ENCODE measurements around the gene IFT27. TPM values are rescaled to one million over a fixed set of nuclear protein-coding genes. Genes with fewer than 3 reads are reported as not detected.

Gene IFT27
- total and polyA plus RNA-seq, 2 experiments from 2014 or later, result 28.5 to 63.5 TPM

- TF ChIP-seq ZNF462 (CRISPR knock-in tag; IDR thresholded peaks at IDR 0.05) (no peak), CREB1 (CRISPR knock-in tag; IDR thresholded peaks at IDR 0.05; ENCODE audit: low read depth) (no peak), EZH2 (IDR thresholded peaks at IDR 0.05; ENCODE audit: low read depth, unreplicated experiment) (no peak), NANOG (IDR thresholded peaks at IDR 0.05; ENCODE audit: borderline replicate concordance) (no peak), EZH2phosphoT487 (IDR thresholded peaks at IDR 0.05; ENCODE audit: unreplicated experiment) (no peak), REST (IDR thresholded peaks at IDR 0.05; ENCODE audit: unreplicated experiment) (no peak)
Observed at GRCh38 chr22:36753916-36754315, 22.0 kb downstream of the IFT27 start (continued).

Data from GM23338 (cell line).